Vagina (tissue), 2 donors: ENCODE results near the gene ATP6V0C. TPM values are rescaled to one million over a fixed set of nuclear protein-coding genes. Genes with fewer than 3 reads are reported as not detected.
"Not testable (repeated sequence)": the region's sequence is repeated elsewhere in the genome, so short reads cannot be mapped to it uniquely, and the experiment has no call there.

ENCODE experiments used
- DNase-seq, 2 donors: peaks; one replicate each; pipeline ENCODE4 v3.0.0-alpha.2; 2017; ENCODE audit errors: extremely low spot score in 2 of 2
- H3K27ac ChIP-seq: fragments of 200-600 bp; sonication (generic); one replicate; pipeline ENCODE4 v1.5.1; 2019
- H3K27me3 ChIP-seq: fragments of 200-600 bp; sonication (generic); one replicate; pipeline ENCODE4 v1.5.1; 2019
- H3K36me3 ChIP-seq, 2 donors: fragments of 200-600 bp; sonication (generic); one replicate each; pipeline ENCODE4 v1.5.1; 2017 to 2019
- H3K4me1 ChIP-seq: fragments of 200-600 bp; sonication (generic); one replicate; pipeline ENCODE4 v1.5.1; 2019
- H3K4me3 ChIP-seq, 2 donors: fragments of 200-600 bp; sonication (generic); 1 replicate in 1 of 2; 2 replicates in 1 of 2; pipeline ENCODE4 v1.5.1; 2016 to 2019
- H3K9me3 ChIP-seq: fragments of 200-600 bp; sonication (generic); one replicate; pipeline ENCODE4 v1.5.1; 2019
- intact Hi-C: fragments of 100-400 bp; cut with DNase I; formaldehyde crosslinking; loops from one replicate; pipeline ENCODE4 v1.15.1; 2023
- microRNA counts, 2 donors: library from miRNA; unstranded; fragments of <30 nt; microRNA quantifications; one replicate each; lab custom pipeline; 2016 to 2017
- microRNA-seq: library from miRNA; unstranded; fragments of <30 nt; microRNA quantifications from one replicate; pipeline ENCODE4, GENCODE V29; 2017; ENCODE audit warnings: borderline number of aligned reads, borderline replicate concordance
- small RNA-seq: library from RNA; depleted of rRNA; stranded (forward); fragments of <200 nt; gene quantifications from one replicate; pipeline ENCODE3, GENCODE V24; 2016
- total RNA-seq: library from RNA; depleted of rRNA; stranded (reverse); fragments of >200 nt; gene quantifications from one replicate; pipeline ENCODE4 v1.2.3, GENCODE V29; 2016

Gene ATP6V0C
- total RNA-seq, 1 donor from 2014 or later = 133 TPM

- H3K27ac ChIP-seq, DNase-seq, intact Hi-C loops, H3K4me1 ChIP-seq, H3K36me3 ChIP-seq, H3K9me3 ChIP-seq, H3K4me3 ChIP-seq, H3K27me3 ChIP-seq: not testable (repeated sequence)
These were observed 46.5 kb downstream of the ATP6V0C start for GRCh38 chr16:2560131-2560797.

GRCh38 chr16:2560798-2561133 is 47.0 kb downstream of the ATP6V0C start:
- H3K4me3 ChIP-seq, H3K36me3 ChIP-seq, DNase-seq: not testable (repeated sequence)

GRCh38 chr16:2567506-2567905 is 53.8 kb downstream of the ATP6V0C start:
- H3K36me3 ChIP-seq, H3K27me3 ChIP-seq, H3K4me1 ChIP-seq, H3K27ac ChIP-seq, H3K9me3 ChIP-seq, H3K4me3 ChIP-seq, DNase-seq, intact Hi-C loops: not testable (repeated sequence)

More at GRCh38 chr16:2560798-2561133, 47.0 kb downstream of the ATP6V0C start:
- H3K9me3 ChIP-seq, H3K4me1 ChIP-seq, H3K27me3 ChIP-seq, intact Hi-C loops, H3K27ac ChIP-seq: not testable (repeated sequence)

- intact Hi-C loops, H3K4me3 ChIP-seq, H3K4me1 ChIP-seq, H3K27me3 ChIP-seq, H3K36me3 ChIP-seq, H3K27ac ChIP-seq, H3K9me3 ChIP-seq, DNase-seq: not testable (repeated sequence)
These were observed 54.8 kb downstream of the ATP6V0C start for GRCh38 chr16:2568573-2568972.

MicroRNAs encoded within 50 kb of the gene (microRNA counts, 767-probe panel; counts per million panel counts)
- microRNA hsa-miR-3178 (lab: Ali Mortazavi, UCI) = 238 to 261 counts per million in 2 donors

Small RNA genes within 50 kb of the gene (microRNA-seq; reads per million reads assigned to microRNA genes)
- gene MIR3178 (not detected), gene MIR6768 (not detected)

Small RNA genes within 50 kb of the gene (small RNA-seq; reads per million reads assigned to genes)
- gene AC093525.1 = not detected
- gene MIR3178 = not detected
- not detected for gene MIR6768

Other genes starting within 250 kb of the ATP6V0C start
- 130 TPM for gene RNPS1, start 245.8 kb upstream of the ATP6V0C start, total RNA-seq
- gene ABCA3, start 173.2 kb upstream of the ATP6V0C start, total RNA-seq = 5.4 TPM
- gene CCNF, start 84.5 kb upstream of the ATP6V0C start, total RNA-seq = 2.5 TPM
- gene TEDC2, start 53.8 kb upstream of the ATP6V0C start, total RNA-seq = 2.5 TPM
- gene NTN3, start 42.7 kb upstream of the ATP6V0C start, total RNA-seq = not detected
- 9.6 TPM for gene TBC1D24, start 38.8 kb upstream of the ATP6V0C start, total RNA-seq
- gene AMDHD2, start 6.4 kb downstream of the ATP6V0C start, total RNA-seq = 25.5 TPM
- gene CEMP1, start 17.5 kb downstream of the ATP6V0C start, total RNA-seq = not detected
- gene PDPK1, start 24.1 kb downstream of the ATP6V0C start, total RNA-seq = 29.2 TPM
- gene KCTD5, start 168.6 kb downstream of the ATP6V0C start, total RNA-seq = 19.4 TPM
- gene PRSS27, start 206.3 kb downstream of the ATP6V0C start, total RNA-seq = 61.6 TPM
- 534 TPM for gene SRRM2, start 238.7 kb downstream of the ATP6V0C start, total RNA-seq